GM19025 (cell line): ENCODE data around the gene DNAAF1.
A peak's percentile ranks its signal among the peaks of the same experiment; 100 is the strongest.
"Not testable (repeated sequence)": the region's sequence is repeated elsewhere in the genome, so short reads cannot be mapped to it uniquely, and the experiment has no call there.

Source experiments
- ATAC-seq: cut with Tn5 transposase; IDR thresholded peaks from one replicate; pipeline ENCODE4 v1.9.1; 2021; ENCODE audit warnings: mild to moderate bottlenecking, low read depth, moderate library complexity; ENCODE audit not compliant: unreplicated experiment

DNAAF1 gene

DNA sequence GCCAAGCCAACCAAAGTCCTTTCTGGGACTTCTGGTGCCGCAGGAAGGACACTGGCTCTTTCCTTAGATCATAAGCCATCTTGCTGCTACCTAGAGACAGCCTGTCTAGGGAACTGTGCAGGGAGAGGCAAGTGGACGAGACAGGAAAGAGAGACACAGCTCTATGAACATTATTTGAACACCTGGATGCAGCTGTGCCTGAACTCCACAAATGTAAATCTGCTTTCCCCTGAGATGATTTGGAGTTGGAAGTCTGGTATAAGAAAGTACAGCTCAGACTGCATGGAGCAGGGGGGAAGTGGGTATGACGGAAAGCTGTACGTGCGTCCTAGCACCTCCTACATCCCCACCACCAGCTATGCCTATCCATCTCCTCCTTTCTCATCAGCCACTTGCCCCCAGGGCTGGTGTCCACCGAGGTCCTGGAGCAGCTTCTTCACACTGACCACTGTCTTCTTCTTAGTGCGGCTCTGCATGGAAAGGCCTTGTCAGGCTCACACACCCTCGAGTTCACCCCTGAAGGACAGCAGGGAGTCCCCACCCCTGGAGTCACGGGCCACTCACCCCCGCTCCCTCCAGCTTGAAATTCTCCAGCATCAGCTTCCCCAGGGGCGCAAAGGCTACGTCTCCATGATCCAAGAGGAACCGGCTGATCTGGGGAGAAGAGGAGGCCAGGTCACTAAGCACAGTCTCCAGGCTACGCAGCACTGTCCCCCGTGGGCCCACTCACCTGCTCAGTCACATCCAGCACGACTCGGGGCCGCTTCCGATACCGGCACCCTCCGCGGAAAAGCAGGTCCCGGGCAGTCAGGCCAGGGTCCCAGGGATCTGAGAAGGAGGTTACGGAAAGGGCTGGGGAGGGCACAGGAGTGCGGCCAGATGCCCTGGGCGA, 37.8 kb downstream of the DNAAF1 start:
- no peak for ATAC-seq

DNA sequence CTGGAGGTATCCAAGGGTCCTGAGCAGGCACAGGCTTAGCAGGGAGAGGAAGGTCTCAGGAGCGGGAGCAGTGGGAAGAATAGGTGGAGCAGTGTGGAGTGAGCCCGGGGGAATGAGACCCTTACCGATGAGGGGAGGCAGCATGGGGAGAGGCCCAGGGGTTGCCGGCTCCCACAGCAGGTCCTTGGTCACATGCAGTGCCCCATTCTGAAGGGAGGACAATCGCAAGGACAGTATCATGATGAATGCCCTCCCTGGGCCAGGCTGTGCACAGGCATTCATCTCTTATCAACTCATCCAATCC, 38.4 kb downstream of the DNAAF1 start:
- no peak for ATAC-seq

DNA sequence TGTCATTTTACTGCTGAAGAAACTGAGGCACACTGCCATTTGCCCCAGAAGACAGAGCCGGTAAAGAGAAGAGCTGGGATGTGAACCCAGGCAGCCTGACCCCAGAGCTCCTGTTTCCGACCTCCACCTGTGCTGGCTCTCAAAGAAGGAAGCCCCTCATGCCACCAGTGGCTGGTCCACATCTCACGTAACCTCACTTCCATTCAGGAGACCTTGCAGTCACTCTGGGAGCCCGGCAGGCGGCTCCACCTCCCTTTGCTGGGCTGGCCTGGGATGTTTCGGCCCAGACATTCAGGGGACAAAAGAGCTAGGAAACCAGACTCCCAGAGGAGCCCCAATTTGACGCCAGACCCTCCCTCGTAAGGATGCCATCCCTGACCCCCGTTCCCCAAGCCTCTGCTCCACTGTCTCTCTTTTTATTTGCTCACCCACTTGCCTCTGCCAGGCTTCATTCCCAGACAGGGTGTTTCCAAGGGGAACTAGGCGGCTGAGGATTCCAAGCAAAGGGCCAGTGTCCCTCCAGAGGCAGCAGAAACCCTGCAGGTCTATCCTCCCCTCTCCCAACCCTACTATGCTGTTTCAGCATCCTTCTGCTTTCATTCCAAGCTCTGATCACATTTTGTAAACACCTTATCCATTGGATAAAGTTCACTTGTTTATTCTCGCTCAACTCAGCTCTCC, 38.9 kb downstream of the DNAAF1 start:
- ATAC-seq = no peak

DNA sequence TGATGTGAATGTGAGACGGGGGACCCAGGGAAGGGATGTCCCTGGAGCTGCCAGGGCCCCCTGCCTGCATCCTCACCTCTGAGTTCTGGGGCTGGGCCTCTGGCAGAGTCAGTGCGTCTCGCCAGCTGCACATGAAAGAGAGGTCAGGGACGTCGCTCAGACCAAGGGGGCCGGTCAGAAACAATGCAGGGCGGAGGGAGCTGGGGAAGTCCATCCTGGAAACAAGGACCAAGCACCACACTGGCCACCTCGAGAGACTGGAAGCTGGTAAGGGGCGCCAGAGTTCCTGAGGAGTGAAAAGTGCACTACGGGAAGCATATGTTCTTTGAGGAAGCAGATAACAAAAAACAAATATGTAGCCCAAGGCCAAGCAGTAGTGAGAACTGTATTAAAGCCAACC, 39.7 kb downstream of the DNAAF1 start:
- ATAC-seq = no peak

DNA sequence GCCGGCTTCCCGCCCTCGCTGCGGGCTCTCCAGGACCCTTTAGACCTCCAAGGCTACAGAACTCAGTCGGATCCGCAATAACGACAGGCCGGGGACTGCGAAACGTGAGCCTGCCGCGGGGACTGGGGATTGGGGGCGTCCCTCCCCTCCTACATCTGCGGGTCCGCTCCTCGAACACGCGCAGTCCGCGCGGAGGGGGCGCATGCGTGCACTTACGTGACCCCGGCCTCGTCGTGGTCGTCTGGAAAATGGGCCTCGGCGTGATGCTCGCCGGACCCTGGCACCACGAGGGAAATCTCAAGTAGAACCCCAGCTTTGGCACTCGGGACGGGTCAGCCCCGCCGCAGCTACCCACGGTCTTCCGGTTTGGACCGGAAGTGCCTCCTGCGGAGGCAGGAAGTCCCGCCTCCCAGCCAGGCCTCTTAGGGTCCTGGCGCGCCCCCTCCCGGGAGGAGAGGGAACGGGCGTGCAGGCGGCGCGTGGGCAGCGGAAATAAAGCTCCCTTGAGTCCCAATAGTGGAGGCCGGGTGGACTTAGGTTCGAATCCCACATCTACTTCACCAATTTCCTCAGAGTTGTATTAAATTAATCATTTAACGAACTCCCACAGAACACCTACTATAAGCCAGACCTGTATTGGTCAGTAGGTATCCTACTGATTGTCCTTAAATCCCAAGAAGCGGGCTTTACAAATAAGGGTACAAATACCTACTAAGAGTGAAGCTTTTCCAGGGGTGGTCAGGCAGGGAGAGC, 41.8 kb downstream of the DNAAF1 start, which contains the start of gene TAF1C:
Gene TAF1C, minus strand, starts transcription at position 373 of the 753 bp plus-strand sequence. CDS start 2,069 bp downstream, outside the sequence.
- peak; percentile 96 for ATAC-seq

DNA sequence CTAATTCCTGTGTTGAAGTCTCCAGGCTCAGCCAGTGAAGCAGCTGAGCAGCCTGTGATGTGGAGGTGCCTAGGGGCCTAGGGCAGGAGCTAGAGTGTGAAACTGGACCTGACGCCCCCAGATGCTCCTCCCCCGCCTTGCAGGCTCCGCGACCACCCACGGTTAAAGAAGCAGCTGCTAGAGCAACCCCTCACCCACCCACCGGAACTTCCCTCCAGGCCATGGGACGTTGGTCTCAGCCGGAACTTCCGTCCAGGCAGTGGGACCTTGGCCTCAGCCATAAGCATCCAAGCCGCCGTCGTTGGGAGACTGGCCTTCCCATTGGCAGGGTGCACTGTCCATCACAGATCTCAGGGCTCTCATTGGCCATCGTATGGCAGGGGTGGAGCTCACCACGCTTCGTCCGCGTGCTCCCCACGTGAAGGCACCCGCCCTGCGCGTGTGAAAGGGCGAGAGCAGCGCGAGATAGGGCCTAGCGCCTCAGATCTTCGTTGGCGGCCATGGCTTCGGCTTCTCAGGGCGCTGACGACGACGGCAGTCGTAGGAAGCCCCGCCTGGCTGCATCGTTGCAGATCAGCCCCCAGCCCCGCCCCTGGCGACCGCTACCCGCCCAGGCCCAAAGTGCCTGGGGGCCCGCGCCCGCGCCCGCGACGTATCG, 45.8 kb downstream of the DNAAF1 start, which contains the start of gene ADAD2:
Gene ADAD2, plus strand, starts transcription at position 427 of the 658 bp plus-strand sequence. Its CDS starts 74 bp downstream, at position 501.
- no peak for ATAC-seq

DNA sequence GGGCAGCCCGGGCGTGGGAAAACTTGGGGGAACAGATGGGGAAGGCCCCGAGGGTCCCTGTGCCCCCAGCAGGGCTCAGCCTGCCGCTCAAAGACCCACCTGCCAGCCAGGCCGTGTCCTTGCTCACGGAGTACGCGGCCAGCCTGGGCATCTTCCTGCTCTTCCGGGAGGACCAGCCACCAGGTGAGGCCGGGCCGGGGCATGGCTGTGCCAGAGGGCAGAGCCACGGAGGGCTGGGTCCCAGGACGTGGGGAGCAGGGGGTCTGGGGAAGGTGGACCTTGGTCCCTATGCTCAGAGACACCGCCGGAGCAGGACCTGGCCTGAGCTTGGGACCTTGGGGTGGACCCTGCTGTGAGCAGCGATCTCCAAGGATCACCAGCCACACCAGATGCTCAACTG, 46.4 kb downstream of the DNAAF1 start:
- ATAC-seq = no peak

DNA sequence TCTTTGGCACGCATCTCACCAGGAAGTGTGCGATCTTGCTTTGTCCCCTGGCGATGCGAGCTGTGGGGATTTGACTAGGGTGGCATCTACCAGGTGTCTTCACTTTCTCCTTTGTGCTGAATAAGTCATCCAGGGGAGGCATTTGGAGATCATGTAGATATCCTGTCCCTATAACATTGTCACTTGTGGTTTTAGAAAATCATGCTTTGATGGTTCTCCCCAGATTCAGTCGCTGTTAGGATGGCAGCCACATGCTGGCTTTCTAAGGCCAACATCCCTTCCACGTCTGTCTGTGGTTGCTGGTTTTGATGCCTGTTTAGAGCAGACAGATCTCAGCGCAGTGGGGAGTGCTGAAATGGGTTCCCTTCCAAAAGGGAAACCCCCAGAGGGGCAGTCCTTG, 48.4 kb downstream of the DNAAF1 start:
- ATAC-seq = no peak

DNA sequence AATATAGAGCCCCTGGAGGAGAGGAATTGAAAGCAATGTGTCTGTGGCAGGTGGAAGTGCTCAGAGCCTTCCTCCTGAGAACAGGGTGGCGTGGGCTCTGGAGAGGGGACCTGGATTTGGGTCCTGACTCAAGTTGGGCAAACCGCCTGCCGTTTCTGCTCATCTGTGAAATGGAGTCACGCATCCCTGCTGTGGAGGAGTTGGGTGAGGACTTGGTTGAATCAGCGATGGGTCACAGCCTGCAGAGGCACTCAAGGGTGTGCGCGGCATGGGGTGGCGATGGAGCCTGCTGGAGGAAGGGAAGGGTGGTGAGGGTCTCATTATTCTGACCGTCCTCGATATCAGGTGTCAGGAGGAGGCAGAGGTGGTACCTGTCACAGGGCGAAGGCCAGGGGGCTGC, 48.9 kb downstream of the DNAAF1 start:
- no peak for ATAC-seq

DNA sequence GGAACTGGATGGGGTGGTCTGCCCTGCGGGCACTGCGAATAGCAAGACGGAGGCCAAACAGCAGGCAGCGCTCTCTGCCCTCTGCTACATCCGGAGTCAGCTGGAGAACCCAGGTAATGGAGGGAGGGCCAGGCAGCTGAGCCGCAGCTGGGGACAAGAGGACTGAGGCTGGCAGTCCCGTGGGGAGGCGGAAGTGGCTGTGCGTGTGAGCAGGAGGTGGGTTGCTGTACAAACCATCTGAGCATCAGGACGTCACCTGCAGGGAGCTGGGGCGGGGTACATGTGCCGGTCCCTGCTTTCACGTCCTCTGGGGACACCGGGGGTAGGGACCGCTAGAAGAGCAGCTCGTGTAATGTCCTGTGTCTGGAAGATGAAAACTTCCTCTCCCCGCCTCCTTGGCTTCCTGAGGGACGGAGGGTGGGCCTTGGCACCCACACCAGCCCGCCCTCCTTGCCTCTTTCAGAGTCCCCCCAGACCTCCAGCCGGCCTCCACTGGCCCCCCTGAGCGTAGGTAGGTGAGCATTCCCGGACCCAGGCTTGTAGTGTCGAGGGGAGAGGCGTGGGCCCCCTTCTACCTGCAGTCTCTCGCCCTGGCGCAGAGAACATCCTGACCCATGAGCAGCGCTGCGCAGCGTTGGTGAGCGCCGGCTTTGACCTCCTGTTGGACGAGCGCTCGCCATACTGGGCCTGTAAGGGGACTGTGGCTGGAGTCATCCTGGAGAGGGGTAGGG, 49.5 kb downstream of the DNAAF1 start:
- no peak for ATAC-seq

DNA sequence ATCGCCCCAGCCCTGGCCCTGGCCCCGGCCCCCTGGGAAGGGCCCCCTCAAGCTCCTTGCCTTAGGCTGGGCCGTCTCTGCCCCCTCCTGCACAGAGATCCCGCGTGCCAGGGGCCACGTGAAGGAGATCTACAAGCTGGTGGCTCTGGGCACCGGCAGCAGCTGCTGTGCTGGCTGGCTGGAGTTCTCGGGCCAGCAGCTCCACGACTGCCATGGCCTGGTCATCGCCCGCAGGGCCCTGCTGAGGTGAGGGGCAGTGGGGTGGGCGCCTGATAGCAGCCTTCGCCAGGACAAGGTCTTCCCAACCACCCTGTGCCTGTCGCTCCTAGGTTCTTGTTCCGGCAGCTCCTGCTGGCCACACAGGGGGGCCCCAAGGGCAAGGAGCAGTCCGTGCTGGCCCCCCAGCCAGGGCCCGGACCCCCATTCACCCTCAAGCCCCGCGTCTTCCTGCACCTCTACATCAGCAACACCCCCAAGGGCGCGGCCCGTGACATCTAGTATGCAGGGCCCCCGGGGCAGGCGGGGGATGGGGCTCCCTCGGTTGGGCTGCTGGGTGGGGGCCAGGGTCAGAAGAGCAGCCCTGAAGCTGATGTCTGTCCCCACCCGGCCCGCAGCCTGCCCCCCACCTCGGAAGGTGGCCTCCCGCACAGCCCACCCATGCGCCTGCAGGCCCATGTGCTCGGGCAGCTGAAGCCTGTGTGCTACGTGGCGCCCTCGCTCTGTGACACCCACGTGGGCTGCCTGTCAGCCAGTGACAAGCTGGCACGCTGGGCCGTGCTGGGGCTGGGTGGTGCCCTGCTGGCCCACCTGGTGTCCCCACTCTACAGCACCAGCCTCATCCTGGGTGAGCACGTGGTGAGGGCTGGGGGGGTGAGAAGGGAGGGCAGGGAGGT, 50.3 kb downstream of the DNAAF1 start:
- ATAC-seq = no peak

DNA sequence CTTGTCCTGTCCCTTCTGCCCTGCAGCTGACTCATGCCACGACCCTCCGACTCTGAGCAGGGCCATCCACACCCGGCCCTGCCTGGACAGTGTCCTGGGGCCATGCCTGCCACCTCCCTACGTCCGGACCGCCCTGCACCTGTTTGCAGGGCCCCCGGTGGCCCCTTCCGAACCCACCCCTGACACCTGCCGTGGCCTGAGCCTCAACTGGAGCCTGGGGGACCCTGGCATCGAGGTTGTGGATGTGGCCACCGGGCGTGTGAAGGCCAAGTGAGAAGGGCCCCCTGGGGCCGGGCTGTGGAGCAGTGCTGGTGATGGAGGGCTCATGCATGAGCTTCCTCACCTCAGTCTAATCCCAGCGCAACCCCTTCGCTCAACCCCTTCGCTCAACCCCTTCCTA, 51.0 kb downstream of the DNAAF1 start:
- ATAC-seq = no peak

DNA sequence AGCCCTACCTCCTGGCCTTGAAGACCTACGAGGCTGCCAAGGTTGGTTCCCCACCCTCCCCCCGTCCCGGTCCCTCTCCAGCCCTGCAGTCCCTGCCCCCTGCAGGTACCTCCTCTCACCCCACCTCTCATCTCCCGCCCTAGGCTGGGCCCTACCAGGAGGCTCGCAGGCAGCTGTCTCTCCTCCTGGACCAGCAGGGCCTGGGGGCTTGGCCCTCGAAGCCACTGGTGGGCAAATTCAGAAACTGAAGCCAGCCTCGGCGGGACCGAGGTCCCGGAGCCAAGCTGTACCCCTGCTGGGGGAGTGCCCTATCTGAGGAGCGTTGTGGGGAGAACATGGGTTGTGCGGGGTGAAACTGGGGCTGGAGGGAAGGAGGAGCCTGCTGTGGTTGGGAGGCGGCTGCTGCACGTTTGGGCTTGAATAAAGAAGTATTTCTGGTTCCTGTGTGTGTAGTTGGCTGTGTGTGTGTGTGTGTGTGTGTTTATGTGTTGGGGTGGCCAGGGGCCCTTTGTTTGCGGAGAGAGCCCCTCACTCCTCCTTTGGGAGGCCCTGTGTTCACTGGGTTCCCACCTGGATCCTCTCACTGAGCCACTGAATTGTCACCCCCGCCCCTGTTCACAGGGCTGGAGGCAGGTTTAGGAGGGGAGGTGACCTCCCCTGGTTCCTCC, 51.8 kb downstream of the DNAAF1 start:
- ATAC-seq = no peak

DNA sequence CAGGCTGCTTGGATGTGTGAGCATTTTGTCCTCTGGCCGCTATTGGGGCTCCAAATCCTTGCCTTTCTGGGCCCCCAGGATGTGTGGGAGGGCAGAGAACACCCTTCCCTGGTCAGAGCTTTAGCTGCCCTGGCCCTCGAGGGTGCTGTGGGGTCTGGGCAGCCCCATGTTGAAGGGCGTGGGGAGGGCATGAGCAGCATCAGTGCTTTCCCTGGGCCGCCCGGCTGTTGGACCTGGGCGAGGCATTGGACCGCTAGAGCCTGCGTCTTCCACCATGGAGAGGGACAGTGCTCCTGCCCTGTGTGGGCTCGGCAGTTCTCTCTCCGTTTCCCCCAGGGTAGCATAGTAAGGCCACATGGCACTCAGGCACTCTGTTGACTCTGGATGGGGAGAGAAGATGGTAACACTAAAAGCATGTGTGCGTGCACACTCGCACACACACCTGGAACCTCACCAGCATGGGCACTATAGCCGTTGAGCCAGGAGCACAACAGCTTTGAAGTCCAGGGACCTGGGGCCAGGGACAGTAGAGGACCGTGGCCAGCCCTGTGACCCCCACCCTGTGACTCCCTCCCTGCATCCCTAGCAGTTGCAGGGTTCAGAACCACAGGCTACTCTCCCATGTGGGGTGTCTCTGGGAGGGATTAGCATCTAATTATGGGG, 52.5 kb downstream of the DNAAF1 start:
- no peak for ATAC-seq

DNA sequence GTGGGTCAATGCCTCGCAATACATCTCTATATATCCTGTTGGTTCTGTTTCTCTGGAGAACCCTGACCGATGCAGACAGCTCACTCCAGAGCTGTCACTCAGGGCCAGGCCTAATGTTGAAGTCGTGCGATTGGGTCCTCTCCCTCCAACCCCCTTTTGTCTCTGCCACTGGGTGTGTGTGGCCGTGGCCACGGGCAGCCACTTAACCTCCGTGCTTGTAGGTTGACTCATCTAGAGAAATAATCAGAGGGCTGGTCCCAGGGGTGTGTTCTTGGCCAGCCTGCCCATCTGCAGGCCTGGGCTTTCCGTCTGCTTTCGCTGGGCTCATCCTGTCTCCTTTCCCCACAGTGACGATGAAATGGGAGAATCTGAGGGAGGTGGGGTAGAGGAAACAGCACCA, 53.3 kb downstream of the DNAAF1 start:
- ATAC-seq = no peak

DNA sequence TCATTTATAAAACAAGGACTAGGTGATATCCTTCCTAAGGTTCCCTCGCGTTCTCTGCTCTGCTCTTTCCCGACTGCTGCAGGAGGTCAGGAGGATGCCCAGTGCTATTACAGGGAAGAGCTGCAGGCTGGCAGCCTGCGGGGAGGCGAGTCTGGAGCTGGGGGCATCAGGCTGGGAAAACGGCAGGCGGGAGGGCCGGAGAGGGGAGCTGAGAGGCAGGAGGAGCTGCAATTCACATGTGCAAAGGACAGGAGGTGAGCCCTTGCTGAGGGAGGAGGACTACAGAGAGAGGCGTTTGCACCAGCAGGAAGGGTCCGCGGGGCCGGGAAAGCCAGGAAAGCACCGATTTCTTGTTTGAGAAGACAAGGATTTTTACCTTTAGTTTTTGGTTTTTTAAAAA, 54.0 kb downstream of the DNAAF1 start:
- ATAC-seq = no peak

DNA sequence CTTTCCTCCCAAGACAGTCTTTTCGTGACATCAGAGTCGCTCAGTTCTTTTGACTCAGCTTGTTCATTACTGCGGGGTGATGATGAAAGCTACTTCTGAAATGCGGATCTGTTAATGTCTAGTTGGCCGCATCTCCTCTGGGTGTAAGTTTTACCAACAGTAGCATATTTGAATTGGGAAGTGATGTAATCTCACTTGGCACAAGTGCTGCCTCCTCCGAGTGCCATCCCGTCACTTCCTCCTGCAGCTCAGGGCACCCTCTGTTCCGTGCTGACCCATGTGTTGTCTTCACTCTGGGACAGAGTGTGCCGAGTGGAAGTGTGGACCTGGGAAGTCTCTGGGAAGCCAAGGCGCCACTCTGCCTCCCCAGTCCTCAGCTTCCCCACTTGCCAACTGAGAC, 54.8 kb downstream of the DNAAF1 start:
- no peak for ATAC-seq

DNA sequence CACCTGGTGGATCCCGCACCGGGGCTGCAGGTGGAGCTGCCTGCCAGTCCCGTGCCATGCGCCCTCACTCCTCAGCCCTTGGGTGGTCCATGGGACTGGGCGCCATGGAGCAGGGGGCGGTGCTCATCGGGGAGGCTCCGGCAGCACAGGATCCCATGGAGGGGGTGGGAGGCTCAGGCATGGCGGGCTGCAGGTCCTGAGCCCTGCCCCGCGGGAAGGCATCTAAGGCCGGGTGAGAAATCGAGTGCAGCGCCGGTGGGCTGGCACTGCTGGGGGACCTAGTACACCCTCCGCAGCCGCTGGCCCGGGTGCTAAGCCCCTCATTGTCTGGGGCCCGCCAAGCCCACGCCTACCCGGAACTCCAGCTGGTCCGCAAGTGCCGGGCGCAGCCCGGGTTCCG, 59.4 kb downstream of the DNAAF1 start:
- ATAC-seq = not testable (repeated sequence)
